ENCODE measurements around the gene CEP95. TPM values are rescaled to one million over a fixed set of nuclear protein-coding genes. Genes with fewer than 3 reads are reported as not detected.
A peak's percentile ranks its signal among the peaks of the same experiment; 100 is the strongest.

The CEP95 gene
- total RNA-seq, 1 experiment from 2014 or later = 67.3 TPM

GRCh38 chr17:64499805-64500486, 6.8 kb upstream of the CEP95 start:
- Histone ChIP-seq H4K20me1 (ENCODE audit: control insufficient read depth, insufficient read depth, insufficient read length) (no peaks in the 10 kb centered on the region), H3K4me2 (ENCODE audit: insufficient read depth, insufficient read length, low read length) (no peak overlapping the region)

More at GRCh38 chr17:64499805-64500486, 6.8 kb upstream of the CEP95 start:
- H4K8ac ChIP-seq (replicated peaks; ENCODE audit: insufficient read length, low read depth, low read length) = no peak overlapping the region
- H3K14ac ChIP-seq (ENCODE audit: insufficient read depth, low read length) = no peak overlapping the region
- no peak overlapping the region for H2BK15ac ChIP-seq (ENCODE audit: low read depth, low read length)
- H3K4me1 ChIP-seq (ENCODE audit: insufficient read depth, low read length) = no peaks in the 10 kb centered on the region; the same call in 1 of the 2 replicates
- H4K91ac ChIP-seq (ENCODE audit: insufficient read length, low read depth, low read length) = no peak overlapping the region
- peaks cover 6% of the 10 kb centered on the region for H3K79me1 ChIP-seq (ENCODE audit: insufficient read depth, low read depth, low read length, poor library complexity, severe bottlenecking)
- no peaks in the 10 kb centered on the region for H3K9me3 ChIP-seq (ENCODE audit: control insufficient read depth, low read depth, low read length)
- no peak overlapping the region for H2BK5ac ChIP-seq (ENCODE audit: insufficient read length, low read length)
- Mint-ChIP-seq H3K4me3 (peak overlapping the region in 1 of 2 experiments; percentile 60; a peak in 3 of 5 replicates), H3K36me3 (ENCODE audit: insufficient read depth in 1 of 3, low read depth in 3 of 3) (peaks cover 56 to 74% (median 65%) of the 10 kb centered on the region in 3 experiments), H3K27me3 (ENCODE audit: low read depth) (peaks cover 5% of the 10 kb centered on the region), H3K27ac (peak overlapping the region in 1 of 3 experiments; percentile 84; a peak in 2 of 7 replicates), H3K4me1 (peaks cover 55 to 73% of the 10 kb centered on the region in 2 experiments), H3K9me3 (no peaks in the 10 kb centered on the region; a peak in 1 of 5 replicates)
- H2BK20ac ChIP-seq (ENCODE audit: low read depth, low read length, poor library complexity, severe bottlenecking) = no peak overlapping the region
- no peaks in the 10 kb centered on the region for H3K27me3 ChIP-seq (ENCODE audit: insufficient read depth, low read length)
- no peak overlapping the region for H3T11ph ChIP-seq (ENCODE audit: low read length)
- no CpG with 5 or more reads among the region's 6 CpGs for WGBS (ENCODE audit: extremely low coverage, insufficient read length, low lambda C conversion rate)
- H2BK12ac ChIP-seq (ENCODE audit: insufficient read length, low read depth, low read length) = no peak overlapping the region
- no peak overlapping the region for H2BK120ac ChIP-seq (ENCODE audit: low read depth, low read length, poor library complexity, severe bottlenecking)
- H3K18ac ChIP-seq (ENCODE audit: insufficient read length, low read depth, low read length) = no peak overlapping the region
- no peak overlapping the region for H3K23ac ChIP-seq (ENCODE audit: insufficient read length, low read depth, low read length)
- H3K79me2 ChIP-seq (ENCODE audit: insufficient read depth, low read length) = peaks cover 14% of the 10 kb centered on the region
- no peak overlapping the region for H2AFZ ChIP-seq (ENCODE audit: low read length)
- H3K4ac ChIP-seq (ENCODE audit: low read depth, low read length) = no peak overlapping the region
- no peak overlapping the region for H3K9ac ChIP-seq (ENCODE audit: extremely low read depth, insufficient read length, low read length)
- no peak for DNase-seq
- no peak overlapping the region for H3K27ac ChIP-seq (ENCODE audit: insufficient read length, low read depth, low read length)
- H3K56ac ChIP-seq (ENCODE audit: insufficient read length, low read depth, low read length) = no peak overlapping the region
- peaks cover 20% of the 10 kb centered on the region for H3K23me2 ChIP-seq (ENCODE audit: insufficient read length, low read depth, low read length, poor library complexity, severe bottlenecking)
- no peak overlapping the region for H4K5ac ChIP-seq (ENCODE audit: insufficient read length, low read depth, low read length)
- TF ChIP-seq CTCF (conservative IDR thresholded peaks at IDR 0.05) = no peak
- H2AK5ac ChIP-seq (ENCODE audit: insufficient read length, low read length) = no peak overlapping the region

Measured in H9 (cell line).